ENCODE data around the gene PACSIN1. TPM values are rescaled to one million over a fixed set of nuclear protein-coding genes. Genes with fewer than 3 reads are reported as not detected.

The PACSIN1 gene
- total RNA-seq, 1 experiment from 2014 or later = 5.0 TPM

DNA sequence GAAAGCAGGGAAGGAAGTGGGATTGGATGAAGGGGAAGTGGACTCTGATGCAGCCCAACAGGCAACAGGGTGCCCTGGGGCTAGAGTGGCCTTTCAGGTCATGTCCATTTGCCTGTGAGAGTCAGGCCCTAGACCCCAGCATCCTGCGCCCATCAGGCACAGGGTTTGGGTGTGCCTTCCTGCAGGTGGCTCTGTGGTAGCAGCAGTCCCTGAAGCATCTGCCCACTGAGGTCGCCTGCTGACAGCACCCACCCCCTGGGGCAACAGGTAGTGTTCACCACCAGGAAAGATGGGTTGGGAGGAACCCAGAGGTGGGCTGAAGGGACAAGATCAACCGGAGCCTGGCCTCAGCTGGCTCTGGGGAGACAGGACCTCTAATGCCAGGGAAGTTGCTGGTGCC lies 3.6 kb downstream of the PACSIN1 start:
- no TSS peak for BruUV-seq (replicated peaks)

DNA sequence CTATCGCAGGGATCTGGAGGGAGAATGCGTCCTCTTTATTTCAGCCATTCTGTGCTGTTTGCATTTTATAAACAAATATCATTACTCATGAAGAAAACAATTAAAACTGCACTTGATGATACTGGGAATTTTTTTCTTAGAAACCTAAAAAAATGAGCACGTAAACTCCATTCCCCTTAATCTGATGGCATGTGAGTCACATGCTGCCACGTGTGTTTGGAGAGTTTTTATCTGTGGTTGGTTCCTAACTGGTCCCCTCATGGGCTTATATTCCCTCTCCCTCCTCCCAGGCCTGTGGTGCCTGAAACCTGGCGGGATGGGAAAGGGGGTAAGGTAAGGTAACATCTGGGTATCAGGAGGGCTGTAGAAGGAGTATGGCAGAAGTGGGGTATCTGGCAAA lies 6.5 kb downstream of the PACSIN1 start:
- ATAC-seq (no peak), DNase-seq (ENCODE audit: low read depth, low spot score) (no peak)
- Histone ChIP-seq H3K36me3 (ENCODE audit: control insufficient read depth in 1 of 2, insufficient read depth in 2 of 2, low read length in 2 of 2) (no peaks in the 10 kb centered on the region), H4K20me1 (ENCODE audit: insufficient read depth) (no peaks in the 10 kb centered on the region), H3K9me3 (ENCODE audit: control insufficient read depth in 1 of 2, insufficient read depth in 1 of 2, low read depth in 1 of 2, low read length in 2 of 2) (no peaks in the 10 kb centered on the region; a peak in 1 of 4 replicates), H3K79me2 (ENCODE audit: insufficient read depth, low read length) (no peaks in the 10 kb centered on the region), H3K9me2 (ENCODE audit: insufficient read depth) (no peaks in the 10 kb centered on the region), H3K4me2 (ENCODE audit: low read length) (no peak overlapping the region), H3K27ac (ENCODE audit: low read depth, low read length) (no peak overlapping the region), H3K4me1 (ENCODE audit: control insufficient read depth in 1 of 2, insufficient read depth in 2 of 2, low read length in 2 of 2) (no peaks in the 10 kb centered on the region), H3K9ac (ENCODE audit: low read length) (no peak overlapping the region), H3K27me3 (ENCODE audit: insufficient read depth, low read length) (no peaks in the 10 kb centered on the region), H3K4me3 (replicated peaks in 1 of 2; ENCODE audit: low read depth in 1 of 2, low read length in 2 of 2) (no peak overlapping the region), H2AFZ (ENCODE audit: low read depth, low read length, poor library complexity, severe bottlenecking) (no peak overlapping the region)
- no peak for TF ChIP-seq ZFX (IDR thresholded peaks at IDR 0.05)
- no peak for TF ChIP-seq TCF7L2 (IDR thresholded peaks at IDR 0.05; ENCODE audit: borderline replicate concordance, extremely low read depth, insufficient read depth, insufficient read length)
- TF ChIP-seq, protein P1, sequence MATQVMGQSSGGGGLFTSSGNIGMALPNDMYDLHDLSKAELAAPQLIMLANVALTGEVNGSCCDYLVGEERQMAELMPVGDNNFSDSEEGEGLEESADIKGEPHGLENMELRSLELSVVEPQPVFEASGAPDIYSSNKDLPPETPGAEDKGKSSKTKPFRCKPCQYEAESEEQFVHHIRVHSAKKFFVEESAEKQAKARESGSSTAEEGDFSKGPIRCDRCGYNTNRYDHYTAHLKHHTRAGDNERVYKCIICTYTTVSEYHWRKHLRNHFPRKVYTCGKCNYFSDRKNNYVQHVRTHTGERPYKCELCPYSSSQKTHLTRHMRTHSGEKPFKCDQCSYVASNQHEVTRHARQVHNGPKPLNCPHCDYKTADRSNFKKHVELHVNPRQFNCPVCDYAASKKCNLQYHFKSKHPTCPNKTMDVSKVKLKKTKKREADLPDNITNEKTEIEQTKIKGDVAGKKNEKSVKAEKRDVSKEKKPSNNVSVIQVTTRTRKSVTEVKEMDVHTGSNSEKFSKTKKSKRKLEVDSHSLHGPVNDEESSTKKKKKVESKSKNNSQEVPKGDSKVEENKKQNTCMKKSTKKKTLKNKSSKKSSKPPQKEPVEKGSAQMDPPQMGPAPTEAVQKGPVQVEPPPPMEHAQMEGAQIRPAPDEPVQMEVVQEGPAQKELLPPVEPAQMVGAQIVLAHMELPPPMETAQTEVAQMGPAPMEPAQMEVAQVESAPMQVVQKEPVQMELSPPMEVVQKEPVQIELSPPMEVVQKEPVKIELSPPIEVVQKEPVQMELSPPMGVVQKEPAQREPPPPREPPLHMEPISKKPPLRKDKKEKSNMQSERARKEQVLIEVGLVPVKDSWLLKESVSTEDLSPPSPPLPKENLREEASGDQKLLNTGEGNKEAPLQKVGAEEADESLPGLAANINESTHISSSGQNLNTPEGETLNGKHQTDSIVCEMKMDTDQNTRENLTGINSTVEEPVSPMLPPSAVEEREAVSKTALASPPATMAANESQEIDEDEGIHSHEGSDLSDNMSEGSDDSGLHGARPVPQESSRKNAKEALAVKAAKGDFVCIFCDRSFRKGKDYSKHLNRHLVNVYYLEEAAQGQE (IDR thresholded peaks at IDR 0.05; ENCODE audit: low read depth) = no peak
- TF ChIP-seq POLR2A (IDR thresholded peaks at IDR 0.05; ENCODE audit: borderline replicate concordance, extremely low read depth, insufficient read depth, insufficient read length) = no peak
- TF ChIP-seq CBX3 (IDR thresholded peaks at IDR 0.05; ENCODE audit: low read depth) = no peak
- ChIA-PET CTCF (no interaction called here), RAD21 (ENCODE audit: low non-redundant PET in 1 of 2, low total read pairs in 2 of 2, uncharacterized antibody in 2 of 2, unreplicated experiment in 2 of 2) (no interaction called here), POLR2A (no interaction called here)
- no TSS peak for BruUV-seq (replicated peaks)
- intact Hi-C loops (cut with micrococcal nuclease) = no loop called here

More for the DNA sequence above, 3.6 kb downstream of the PACSIN1 start:
- no peaks in the 10 kb centered on the region for H3K9me2 ChIP-seq (ENCODE audit: insufficient read depth)
- intact Hi-C loops (cut with micrococcal nuclease) = no loop called here
- ATAC-seq (no peak), DNase-seq (ENCODE audit: low read depth, low spot score) (no peak)
- no peak overlapping the region for H3K4me3 ChIP-seq (replicated peaks in 1 of 2; ENCODE audit: low read depth in 1 of 2, low read length in 2 of 2)
- no peaks in the 10 kb centered on the region for H3K27me3 ChIP-seq (ENCODE audit: insufficient read depth, low read length)
- H3K4me1 ChIP-seq (ENCODE audit: control insufficient read depth in 1 of 2, insufficient read depth in 2 of 2, low read length in 2 of 2) = peaks cover 0 to 13% of the 10 kb centered on the region in 2 experiments; a peak in 1 of 4 replicates
- no peak overlapping the region for H3K9ac ChIP-seq (ENCODE audit: low read length)
- H2AFZ ChIP-seq (ENCODE audit: low read depth, low read length, poor library complexity, severe bottlenecking) = no peak overlapping the region
- no peak overlapping the region for H3K27ac ChIP-seq (ENCODE audit: low read depth, low read length)
- no peaks in the 10 kb centered on the region for H4K20me1 ChIP-seq (ENCODE audit: insufficient read depth)
- H3K36me3 ChIP-seq (ENCODE audit: control insufficient read depth in 1 of 2, insufficient read depth in 2 of 2, low read length in 2 of 2) = no peaks in the 10 kb centered on the region
- no peaks in the 10 kb centered on the region for H3K79me2 ChIP-seq (ENCODE audit: insufficient read depth, low read length)
- TF ChIP-seq RAD21 (IDR thresholded peaks at IDR 0.05; ENCODE audit: low read depth) = 0 out of 2 replicates have a peak, but pooled peaks have one; percentile 5
- no peak for TF ChIP-seq EZH2 (IDR thresholded peaks at IDR 0.05)
- H3K9me3 ChIP-seq (ENCODE audit: control insufficient read depth in 1 of 2, insufficient read depth in 1 of 2, low read depth in 1 of 2, low read length in 2 of 2) = no peaks in the 10 kb centered on the region; a peak in 1 of 4 replicates
- no peak overlapping the region for H3K4me2 ChIP-seq (ENCODE audit: low read length)
- RAD21 ChIA-PET (ENCODE audit: low non-redundant PET in 1 of 2, low total read pairs in 2 of 2, uncharacterized antibody in 2 of 2, unreplicated experiment in 2 of 2) = no interaction called here
- CTCF ChIA-PET = no interaction called here
- POLR2A ChIA-PET = interaction anchor here (0.6 kb wide), 1 partner anchor 46 kb away, joined by 3 read pairs; no protein-coding TSS in a partner anchor
